Effector CD4-positive, alpha-beta T cell (primary cell): Measurements from ENCODE around the gene SLC9A3.
"Not testable (repeated sequence)": the region's sequence is repeated elsewhere in the genome, so short reads cannot be mapped to it uniquely, and the experiment has no call there.

Experiments
- DNase-seq: peaks from one replicate; pipeline ENCODE4 v3.0.0-alpha.2; 2020

Gene SLC9A3

GRCh38 chr5:486597-486996 is 37.7 kb downstream of the SLC9A3 start:
- DNase-seq, result not testable (repeated sequence)

GRCh38 chr5:485946-486491 is 38.2 kb downstream of the SLC9A3 start:
- DNase-seq, result no peak

GRCh38 chr5:485113-485945 is 38.9 kb downstream of the SLC9A3 start:
- no peak for DNase-seq

- no peak for DNase-seq
Observed at GRCh38 chr5:484556-484955, 39.7 kb downstream of the SLC9A3 start.

- DNase-seq, result no peak
Observed at GRCh38 chr5:483434-484140, 40.7 kb downstream of the SLC9A3 start.

- DNase-seq, result no peak
Observed at GRCh38 chr5:483011-483410, 41.2 kb downstream of the SLC9A3 start.

GRCh38 chr5:482506-482905 is 41.7 kb downstream of the SLC9A3 start:
- DNase-seq, result no peak

- no peak for DNase-seq
Observed at GRCh38 chr5:482021-482420, 42.2 kb downstream of the SLC9A3 start.

- DNase-seq, result no peak
Observed at GRCh38 chr5:481347-481746, 42.9 kb downstream of the SLC9A3 start.

GRCh38 chr5:479566-480319 is 44.5 kb downstream of the SLC9A3 start:
- no peak for DNase-seq

- DNase-seq, result no peak
Observed at GRCh38 chr5:478982-479535, 45.2 kb downstream of the SLC9A3 start.

- no peak for DNase-seq
Observed at GRCh38 chr5:478369-478981, 45.8 kb downstream of the SLC9A3 start.

GRCh38 chr5:477871-478270 is 46.4 kb downstream of the SLC9A3 start:
- no peak for DNase-seq

- DNase-seq, result no peak
Observed at GRCh38 chr5:477247-477646, 47.0 kb downstream of the SLC9A3 start.

- no peak for DNase-seq
Observed at GRCh38 chr5:476814-477175, 47.5 kb downstream of the SLC9A3 start.

- DNase-seq, result no peak
Observed at GRCh38 chr5:476102-476813, 48.0 kb downstream of the SLC9A3 start.

- DNase-seq, result no peak
Observed at GRCh38 chr5:475704-476101, 48.5 kb downstream of the SLC9A3 start.

GRCh38 chr5:474840-475661 is 49.2 kb downstream of the SLC9A3 start:
- DNase-seq, result no peak

GRCh38 chr5:474232-474839 is 49.9 kb downstream of the SLC9A3 start:
- DNase-seq, result not testable (repeated sequence)

- DNase-seq, result peak; percentile 13
Observed at GRCh38 chr5:473551-474192, 50.6 kb downstream of the SLC9A3 start.
